NCI-H69 (cell line): ENCODE data around the gene PLK5.

Experiments
- DNase-seq: peaks from one replicate; lab custom pipeline; 2025; lab: John Stamatoyannopoulos, UW

Gene PLK5

DNA sequence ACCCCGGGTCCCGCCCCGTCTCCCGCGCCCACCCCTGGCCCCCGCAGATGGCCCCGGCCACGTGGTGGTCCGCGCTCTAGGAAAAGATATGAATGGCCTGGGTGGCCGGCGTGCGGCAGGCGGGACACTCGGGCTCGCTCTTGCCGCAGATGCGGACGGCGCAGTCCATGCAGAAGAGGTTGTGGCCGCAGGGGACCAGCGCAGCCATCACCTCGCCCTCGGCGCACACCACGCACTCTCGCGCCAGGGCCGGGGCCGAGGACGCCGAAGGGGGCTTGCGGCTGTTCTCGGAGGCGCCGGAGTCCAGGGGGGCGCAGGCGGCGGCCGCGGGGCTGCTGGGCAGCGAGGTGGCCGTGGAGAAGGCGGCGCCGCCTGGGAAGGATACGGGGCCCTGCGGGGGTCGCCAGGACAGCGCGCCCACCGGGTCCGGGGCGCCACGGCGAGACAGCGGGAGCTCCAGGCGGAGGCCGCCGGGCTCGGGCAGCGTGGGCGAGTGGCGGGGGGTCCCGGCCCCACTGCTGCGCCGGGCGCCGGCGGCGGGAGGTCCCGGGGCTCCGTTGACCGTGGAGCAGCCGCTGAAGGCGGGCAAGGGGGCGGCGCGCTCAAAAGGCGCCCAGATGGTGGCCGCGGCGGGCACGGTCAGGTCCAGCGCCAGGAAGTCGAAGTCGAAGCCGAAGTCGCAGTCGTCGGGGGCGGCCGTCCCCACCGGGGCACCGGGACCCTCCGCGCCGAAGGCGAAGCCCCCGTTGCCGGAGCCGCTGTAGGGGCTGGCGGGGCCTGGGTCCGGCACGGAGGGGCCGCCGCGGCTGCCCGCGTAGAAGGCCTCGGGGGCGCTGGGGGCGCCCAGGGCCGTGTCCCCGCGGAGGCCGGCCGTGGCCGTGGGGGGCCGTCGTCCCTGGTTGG, 31.9 kb downstream of the PLK5 start:
- DNase-seq: no peak

DNA sequence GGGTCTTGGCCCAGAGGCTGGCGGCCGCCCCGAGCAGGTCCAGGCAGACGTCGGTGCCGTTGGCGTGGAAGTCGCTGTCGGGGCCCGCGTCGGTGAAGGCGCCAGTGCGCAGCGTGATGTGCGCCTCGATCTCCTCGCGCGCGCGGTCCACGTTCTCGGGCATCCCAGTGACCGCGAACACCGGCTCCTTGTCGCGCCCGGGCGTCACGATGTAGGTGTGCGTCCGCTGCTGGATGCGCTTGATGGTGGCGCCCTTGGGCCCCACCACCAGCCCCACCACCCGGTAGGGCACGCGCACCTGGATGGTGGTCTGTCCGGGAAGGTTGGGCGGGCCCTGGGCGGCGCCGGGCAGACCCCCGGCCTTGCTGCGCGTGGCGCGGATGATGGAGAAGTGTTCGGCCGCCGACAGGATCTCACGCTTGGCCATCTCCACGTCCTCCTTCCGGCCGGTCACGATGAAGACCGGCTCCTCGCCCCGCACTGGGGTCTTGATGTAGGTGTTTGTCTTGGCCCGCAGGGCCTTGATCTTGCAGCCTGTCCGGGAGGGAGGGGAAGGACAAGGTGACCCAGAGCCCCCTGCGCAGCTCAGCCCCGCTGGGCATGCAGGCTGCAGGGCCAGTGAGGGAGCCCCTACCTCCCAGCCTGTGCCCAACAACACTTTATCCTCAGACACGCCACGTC, 32.7 kb downstream of the PLK5 start:
- no peak for DNase-seq

DNA sequence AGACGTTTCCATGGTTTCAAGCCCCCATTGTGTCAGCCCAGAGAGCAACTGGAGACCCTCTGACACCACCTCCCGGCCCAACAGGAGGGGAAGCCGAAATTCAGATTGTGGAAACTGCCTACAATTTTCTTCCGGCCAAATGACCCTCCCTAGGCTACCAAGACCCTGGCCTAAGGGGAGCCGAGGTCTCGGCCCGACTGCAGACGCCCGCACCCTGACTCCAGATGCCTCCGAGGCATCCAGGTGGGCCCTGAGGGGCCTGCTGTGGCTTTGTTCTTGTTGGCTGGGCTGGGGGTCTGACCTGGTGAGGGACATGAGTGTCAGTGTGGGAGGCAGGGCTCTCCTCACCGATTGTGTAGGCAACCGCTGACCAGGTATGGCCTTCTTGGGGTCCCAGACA, 34.7 kb downstream of the PLK5 start:
- no peak for DNase-seq

DNA sequence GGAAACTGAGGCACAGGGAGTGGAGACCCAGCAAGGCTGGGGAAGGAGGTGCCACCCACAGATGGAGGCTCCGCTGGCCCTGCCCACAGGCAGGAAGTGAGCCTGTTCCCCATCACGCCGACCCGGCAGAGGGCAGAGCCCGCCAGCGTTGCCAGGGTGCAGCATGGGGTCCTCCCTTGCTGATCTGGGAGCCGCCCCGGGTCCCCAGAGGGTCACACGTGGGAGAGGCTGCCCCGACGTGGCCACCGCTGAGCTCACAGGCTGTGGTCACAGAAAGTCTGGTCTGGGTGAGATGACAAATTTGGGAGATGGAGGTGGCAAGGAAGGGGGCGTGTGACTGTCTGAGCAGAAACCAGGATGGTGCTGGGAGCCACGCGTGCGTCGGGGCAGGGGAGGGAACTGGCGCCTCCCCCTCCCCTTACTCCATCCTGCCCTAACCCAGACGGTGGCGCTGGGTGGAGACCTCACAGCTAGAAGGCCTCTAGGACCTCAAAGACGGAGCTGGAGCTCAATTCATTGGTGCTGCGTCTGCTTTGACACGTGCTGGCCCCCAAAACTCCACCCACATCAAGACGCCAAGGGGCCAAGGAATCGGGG, 36.5 kb downstream of the PLK5 start:
- DNase-seq: no peak

DNA sequence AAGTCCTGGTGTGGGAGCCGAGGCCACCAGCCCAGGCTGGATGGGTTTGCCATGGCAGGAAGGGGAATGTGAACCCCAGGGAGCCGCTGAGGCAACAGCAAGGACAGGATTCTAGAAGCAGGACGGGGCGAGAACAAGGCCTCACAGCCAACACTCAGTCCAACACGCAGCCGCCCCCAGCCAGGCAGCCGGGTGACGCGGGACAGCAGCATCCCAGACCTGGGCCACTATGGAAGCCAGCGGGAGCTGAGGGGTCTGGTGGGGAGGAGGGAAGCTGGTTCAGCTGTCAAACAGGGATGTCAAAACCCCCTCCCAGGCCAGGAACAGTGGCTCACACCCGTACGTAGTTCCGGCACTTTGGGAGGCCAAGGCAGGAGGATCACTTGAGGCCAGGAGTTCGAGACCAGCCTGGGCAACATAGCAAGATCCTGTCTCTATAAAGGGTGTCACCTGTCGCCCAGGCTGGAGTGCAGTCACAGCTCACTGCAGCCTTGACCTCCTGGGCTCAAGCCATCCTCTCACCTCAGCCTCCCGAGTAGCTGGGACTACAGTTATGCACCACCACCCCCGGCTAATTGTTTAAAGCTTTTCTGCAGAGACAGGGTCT, 37.5 kb downstream of the PLK5 start:
- no peak for DNase-seq

DNA sequence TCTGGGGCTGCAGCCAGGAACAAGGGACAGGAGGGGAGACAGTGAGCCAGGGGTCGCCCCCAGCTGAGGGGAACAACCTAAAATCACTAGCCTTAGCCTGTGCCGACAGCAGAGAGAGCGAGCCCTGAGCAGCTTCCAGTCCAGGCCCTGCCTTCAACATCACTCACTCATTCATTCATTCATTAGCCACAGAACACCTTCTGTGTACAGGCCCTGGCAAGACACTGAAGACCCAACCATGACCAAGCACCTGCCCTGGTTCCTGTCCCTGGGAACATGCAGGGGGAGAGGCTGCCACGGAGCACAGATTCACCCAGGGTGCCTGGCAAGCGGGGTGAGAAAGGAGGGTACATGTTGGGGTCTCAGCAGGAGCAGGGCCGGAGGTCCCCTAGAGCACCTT, 39.4 kb downstream of the PLK5 start:
- no peak for DNase-seq

DNA sequence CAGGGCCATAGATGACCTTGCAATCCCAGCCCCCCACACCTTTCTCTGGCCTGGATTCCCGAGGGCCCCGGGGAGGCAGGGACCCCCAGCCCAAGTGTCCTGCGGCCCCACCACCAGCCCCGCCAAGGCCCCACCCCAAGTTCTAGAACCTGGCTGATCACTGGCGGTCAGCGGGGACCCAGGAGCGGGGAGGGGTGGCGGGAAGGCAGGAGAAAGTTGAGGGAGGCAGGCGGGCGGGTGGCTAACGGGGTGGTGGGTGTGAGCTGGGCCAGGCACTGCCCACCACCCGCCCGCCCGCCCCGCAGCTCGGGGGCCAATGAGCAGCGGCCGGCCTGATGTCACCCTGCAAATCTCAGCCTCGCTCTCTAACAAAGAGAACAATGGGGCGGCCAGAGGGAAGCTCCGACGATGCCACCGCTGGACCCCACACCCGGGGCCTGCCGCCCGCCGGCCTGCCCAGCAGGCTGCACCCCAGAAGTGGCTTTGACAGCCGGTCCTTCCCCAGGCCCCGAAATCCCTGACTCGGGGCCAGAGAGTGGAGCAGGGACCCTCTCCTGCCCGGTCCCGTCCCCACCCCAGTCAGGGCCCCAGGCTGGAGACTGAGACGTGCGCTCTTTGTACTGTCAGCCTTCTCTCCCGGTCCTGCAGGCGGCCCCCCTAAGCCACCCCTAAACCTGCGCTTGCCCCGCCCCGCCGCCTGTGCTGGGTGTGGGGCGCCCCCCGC, 42.7 kb downstream of the PLK5 start:
- DNase-seq: peak; percentile 85

DNA sequence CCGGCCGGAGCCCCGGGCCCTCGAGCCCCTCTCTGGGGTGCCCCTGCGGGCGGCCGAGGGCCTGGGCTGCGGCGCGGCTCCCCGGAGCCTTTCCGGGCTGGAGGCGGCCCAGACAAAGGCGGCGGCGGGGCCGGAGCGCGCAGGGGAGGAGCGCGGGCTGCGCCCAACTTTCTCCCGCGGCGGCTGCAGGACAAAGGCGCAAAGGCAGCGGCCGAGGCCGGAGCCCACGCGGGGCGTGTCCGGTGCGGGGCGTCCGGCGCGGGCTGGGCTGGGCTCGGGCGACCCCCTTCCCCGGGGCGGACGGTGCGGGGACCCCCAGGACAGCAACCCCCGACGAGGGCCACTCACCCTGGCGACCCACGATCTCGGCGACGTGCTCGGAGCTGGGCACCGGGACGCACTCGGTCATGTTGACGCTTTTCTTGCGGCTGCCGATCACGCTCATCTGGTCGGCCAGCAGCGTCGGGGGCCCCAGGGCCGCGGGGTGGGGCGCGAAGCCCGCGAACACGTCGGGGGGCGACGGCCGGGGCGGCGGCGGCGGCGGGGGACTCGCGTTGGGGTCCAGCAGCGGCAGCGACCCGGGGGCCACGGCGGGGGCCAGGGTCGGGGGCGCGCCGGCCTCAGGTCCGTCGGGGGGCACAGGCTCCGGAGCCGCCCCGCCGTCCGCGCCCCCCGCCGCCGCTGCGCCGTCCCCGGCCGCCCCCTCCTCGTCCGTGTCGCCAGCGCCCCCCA, 43.4 kb downstream of the PLK5 start:
- DNase-seq: peak; percentile 70

DNA sequence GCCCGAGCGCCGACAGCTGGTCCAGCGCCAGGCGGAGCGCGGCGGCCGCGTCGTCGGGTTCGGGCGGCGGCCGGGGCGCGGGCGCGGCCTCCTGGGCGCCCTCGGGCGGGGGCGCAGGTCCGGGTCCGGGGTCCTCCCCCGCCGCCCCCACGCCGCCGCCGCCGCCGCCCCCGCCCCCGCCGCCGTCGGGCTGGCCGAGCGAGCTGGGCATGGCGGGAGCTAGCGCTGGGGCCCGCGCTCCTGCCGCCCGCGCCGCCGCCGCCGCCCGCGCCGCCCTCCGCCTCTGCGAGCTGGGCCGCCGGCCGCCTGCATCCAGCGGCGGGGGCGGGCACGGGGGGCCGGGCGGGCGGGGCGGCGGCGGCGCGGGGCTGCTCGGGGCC, 44.0 kb downstream of the PLK5 start:
- DNase-seq: peak; percentile 65

DNA sequence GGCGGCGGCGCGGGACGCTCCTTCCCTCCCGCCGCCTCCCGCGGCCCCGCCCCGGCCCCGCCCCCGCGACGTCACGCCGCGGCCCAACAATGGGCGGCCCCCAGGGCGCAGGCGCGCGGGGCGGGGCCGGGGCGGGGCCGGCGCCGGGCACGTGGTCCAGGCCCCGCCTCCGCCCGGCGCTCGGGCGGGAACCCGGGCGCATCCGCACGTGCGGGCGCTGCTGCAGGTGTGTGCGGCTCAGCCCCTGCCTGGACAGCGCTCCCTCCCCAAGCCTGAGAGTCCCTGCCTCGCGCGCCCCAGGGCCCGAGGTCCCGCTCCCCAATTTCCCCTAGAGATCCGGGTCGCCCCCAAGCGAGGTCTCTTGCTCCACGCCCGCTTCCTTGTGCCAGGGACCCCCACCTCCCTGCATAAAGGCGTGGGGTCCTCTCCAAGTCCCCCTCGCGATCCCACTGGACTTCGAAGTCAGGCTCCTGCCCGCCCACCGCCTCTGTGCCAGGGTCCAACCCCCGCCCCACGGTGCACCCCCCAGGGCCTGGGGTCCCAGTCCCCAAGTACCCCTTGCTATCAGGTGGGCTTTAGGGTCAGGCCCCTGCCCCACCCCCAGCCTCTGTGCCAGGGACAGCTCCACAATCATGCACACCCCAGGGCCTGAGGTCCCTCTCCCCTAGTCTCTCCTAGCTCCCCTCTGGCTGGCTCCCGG, 44.6 kb downstream of the PLK5 start, which contains the start of gene MEX3D:
TSS of gene MEX3D (minus strand) at position 6 of the 700 bp plus-strand sequence. CDS start 267 bp downstream, outside the sequence.
- DNase-seq: peak; percentile 92

DNA sequence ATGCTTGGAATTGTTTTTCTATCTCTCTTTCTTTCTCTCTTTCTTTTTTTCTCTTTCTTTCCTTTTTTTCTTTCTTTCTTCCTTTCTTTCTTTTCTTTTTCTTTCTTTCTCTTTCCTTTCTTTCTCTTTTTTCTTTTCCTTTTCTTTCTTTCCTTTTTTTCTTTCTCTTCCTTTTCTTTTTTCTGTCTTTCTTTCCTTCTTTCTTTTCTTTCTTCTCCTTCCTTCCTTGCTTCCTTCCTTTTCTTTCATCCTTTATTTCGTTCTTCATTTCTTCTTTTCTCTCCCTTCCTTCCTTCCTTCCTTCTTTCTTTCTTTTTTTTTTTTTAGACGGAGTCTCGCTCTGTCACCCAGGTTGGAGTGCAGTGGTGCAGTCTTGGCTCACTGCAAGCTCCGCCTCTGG, 46.1 kb downstream of the PLK5 start:
- DNase-seq: no peak

DNA sequence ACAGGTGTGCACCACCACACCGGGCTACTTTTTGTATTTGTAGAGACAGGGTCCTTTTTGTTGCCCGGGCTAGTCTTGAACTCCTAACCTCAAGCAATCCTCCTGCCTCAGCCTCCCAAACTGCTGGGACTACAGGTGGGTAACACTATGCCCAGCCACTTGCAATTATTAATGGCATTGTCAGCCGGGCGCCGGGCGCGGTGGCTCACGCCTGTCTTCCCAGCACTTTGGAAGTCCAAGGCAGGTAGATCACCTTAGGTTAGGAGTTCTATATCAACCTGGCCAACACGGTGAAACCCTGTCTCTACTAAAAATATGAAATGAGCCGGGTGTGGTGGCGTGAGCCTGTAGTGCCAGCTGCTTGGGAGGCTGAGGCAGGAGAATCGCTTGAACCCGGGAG, 47.0 kb downstream of the PLK5 start:
- no peak for DNase-seq

DNA sequence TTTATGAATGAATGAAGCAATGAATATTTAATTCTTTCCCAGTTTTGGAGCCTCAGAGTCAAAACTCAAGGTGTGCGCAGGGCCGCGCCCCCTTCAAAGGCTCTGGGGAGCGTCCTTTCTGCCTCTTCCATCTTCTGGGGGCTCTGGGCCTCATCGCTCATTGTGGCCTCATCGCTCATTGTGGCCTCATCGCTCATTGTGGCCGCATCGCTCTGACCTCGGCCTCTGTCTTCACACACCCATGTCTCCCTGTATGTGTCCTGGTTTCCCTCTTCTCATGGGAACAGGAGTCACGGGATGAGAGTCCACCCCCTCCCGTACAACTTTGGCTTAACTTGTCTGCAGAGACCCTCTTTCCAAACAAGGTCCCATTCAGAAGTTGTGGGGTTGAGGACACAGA, 47.5 kb downstream of the PLK5 start:
- no peak for DNase-seq

DNA sequence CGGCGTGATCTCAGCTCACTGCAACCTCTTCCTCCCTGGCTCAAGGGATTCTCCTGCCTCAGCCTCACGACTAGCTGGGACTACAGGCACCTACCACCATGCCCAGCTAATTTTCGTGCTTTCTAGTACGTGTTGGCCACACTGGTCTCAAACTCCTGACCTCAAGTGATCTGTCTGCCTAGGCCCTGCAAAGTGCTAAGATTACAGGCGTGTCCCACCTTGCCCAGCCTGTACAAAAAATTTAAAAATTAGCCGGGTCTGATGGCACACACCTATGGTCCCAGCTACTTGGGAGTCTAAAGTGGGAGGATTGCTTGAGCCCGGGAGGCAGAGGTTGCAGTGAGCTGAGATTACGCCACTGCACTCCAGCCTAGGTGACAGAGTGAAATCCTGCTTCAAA, 48.9 kb downstream of the PLK5 start:
- no peak for DNase-seq

DNA sequence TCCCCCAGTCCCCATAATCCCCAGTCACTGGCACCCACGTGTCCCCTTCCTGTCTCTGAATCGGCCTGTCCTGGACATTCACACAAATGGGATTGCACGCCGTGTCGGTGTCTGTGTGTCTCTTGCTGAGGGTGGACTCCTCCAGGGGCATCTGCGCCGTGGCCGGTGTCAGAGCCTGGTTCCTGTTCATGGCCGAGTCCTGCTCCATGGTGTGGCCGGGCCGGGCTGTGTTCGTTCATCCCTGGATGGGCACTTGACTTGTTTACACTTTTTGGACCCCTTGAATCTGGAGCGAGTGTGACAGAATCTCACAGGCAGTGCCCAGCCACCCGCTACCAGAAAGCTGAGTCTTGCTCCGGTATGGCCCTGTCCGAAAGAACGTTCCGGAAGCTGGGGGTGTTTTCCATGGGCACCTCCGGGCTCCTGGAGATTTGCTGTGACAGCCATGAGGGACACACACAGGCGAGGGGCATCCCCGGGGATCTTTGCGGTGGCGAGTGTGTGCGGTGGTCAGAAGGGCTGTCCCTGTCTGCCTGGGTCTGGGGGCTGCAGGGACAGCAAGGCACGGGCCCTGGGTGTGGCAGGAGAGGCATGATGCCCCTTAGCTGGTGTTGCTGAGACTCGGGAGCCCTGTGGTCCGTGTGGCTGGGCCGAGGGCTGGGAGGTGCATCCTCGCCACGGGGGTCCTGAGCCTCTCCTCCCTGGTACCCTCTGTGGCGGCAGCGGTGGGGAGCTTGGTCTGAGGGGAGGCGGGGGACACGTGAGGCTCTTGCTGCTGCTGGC, 50.7 kb downstream of the PLK5 start:
- DNase-seq: no peak

DNA sequence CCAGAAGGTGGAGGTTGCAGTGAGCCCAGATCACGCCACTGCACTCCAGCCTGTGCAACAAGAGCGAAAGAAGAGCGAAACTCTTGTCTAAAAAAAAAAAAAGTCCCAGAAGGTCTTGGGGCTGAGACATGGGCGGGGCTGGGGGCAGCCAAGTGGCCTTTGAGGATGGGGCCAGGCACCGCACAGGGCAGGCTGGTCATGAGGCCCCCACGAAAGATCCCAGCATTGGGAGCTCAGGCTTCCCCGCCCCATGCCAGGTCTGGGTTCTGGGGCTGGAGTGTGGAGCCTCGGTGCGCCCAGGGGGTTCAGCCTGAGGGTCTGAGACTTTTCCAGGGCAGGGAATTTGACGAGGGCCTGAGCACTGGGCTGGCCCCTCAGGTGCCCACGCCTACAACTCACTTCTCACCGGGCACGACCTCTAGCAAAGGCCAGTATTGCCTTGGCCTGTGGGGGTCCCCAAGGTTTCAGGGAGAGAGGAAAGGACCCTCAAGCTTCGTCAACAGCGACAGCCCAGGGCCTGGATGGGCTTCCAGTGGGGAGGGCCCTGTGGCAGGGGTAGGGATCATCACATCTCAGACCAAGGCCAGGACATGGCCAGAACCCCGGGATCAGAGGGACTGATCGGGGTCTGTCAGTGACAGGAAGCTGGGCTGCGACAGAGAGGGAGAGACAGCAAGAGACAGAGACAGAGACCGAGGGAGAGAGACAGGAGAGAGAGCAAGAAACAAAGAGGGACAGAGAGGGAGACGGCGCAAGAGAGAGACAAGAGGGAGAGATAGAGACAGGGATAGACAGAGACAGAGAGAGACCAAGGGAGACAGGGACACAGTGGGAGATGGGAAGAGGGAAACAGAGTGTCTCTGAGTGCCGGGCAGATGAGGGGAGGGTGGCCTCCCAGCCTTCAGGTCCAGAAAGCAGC, 51.7 kb downstream of the PLK5 start:
- no peak for DNase-seq

DNA sequence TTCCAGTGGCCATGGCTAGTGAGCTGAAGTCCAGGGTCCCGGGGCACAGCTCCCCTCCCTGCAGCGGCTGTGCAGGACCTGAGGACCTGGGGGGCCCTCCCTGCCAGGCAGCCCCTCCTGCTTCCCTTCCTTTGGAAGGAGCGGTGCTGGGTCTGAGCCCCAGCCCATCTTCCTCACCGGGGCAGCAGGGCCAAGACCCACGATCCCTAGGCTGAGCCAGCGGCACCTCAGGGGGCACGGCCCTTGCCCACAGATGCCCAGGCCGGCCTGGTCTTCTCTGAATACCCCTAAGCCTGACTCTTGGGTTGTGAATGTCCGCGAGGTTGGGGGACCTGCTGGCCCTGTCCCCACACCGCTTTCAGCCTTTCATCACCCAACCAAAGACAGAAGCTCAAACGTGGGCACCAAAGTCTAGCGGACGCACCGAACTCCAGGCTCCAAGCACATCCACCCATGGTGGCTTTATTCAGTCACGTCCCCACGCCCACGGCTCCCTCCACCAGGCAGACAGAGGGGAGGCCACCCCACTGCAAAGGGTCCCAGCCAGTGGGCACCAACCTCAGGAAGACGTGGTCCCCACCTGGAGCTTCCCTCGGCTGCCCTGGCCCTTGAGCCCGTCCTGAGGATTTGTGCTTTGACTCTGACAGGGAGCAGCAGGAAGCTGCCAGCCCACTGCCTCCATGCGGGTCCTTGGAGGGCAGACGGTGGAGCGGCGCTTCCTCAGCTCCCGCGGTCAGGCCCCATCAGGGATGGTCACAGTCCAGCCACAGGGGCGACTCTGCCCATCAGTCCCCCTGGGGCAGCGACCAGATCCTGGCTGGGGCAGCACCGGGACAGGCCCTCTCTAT, 52.6 kb downstream of the PLK5 start:
- no peak for DNase-seq
